K562 (cell line): ENCODE results near the gene WWP2. TPM values are rescaled to one million over a fixed set of nuclear protein-coding genes. Genes with fewer than 3 reads are reported as not detected.

ENCODE experiments used
- ATAC-seq: fragments of 200-7000 bp; cut with Tn5 transposase; 3 replicates; pipeline ENCODE4 v1.9.1; 2020; ENCODE audit warnings: moderate library complexity
- BruUV-seq: library from RNA; stranded (reverse); fragments of 400-500 nt; replicated peaks from 2 replicates; lab custom pipeline; 2021; lab: Mats Ljungman, UMichigan
- CTCF ChIA-PET: fragments of 300-600 bp; formaldehyde crosslinking; extraction: SDS; loops from one replicate; lab custom pipeline; 2021; ENCODE audit warnings: low intra/inter-chr PET ratio; lab: Yijun Ruan, JAX
- POLR2A ChIA-PET: fragments of 300-600, 350-650 bp; sonication (Branson Sonifier 250); formaldehyde crosslinking; extraction: SDS; loops from one replicate; lab custom pipeline; 2021; ENCODE audit warnings: antibody characterized with exemption, inconsistent platforms; lab: Yijun Ruan, JAX
- DNase-seq, 4 experiments: peaks; one replicate each; pipeline versions ENCODE4 v3.0.0 to v3.0.0-alpha.2; 2011 to 2018; ENCODE audit warnings: low spot score in 3 of 4, mixed read lengths in 3 of 4; ENCODE audit errors: extremely low read depth in 1 of 4
- FAIRE-seq: peaks from 2 replicates; lab custom pipeline; 2011; peaks lifted over from hg19 to GRCh38; lab: Jason Lieb, UNC
- H2AFZ ChIP-seq: 2 replicates; pipeline ENCODE4 v1.6.0; 2011; ENCODE audit warnings: low read depth, low read length, control low read depth, inconsistent platforms
- H3K27ac ChIP-seq: fragments of 200-600 bp; 3 replicates; pipeline ENCODE4 v1.8.0; 2011; ENCODE audit warnings: low read depth, mild to moderate bottlenecking, control low read depth, inconsistent platforms, low read length, moderate library complexity, mixed read lengths; ENCODE audit errors: extremely low read depth
- H3K27me3 ChIP-seq, 2 experiments: fragments of 300-600 bp in 1 of 2; 2 replicates in 1 of 2; 3 replicates in 1 of 2; pipeline versions ENCODE4 v1.6.0 to v1.8.0; 2011; ENCODE audit warnings: inconsistent platforms in 2 of 2, low read length in 2 of 2, mild to moderate bottlenecking in 1 of 2, mixed read lengths in 1 of 2, moderate library complexity in 1 of 2; ENCODE audit not compliant: control insufficient read depth in 2 of 2, insufficient read depth in 2 of 2
- H3K36me3 ChIP-seq: fragments of 300-600 bp; 3 replicates; pipeline ENCODE4 v1.8.0; 2011; ENCODE audit warnings: mild to moderate bottlenecking, low read length, inconsistent platforms; ENCODE audit not compliant: control insufficient read depth, insufficient read depth
- H3K4me1 ChIP-seq, 2 experiments: fragments of 200-600 bp in 1 of 2; replicated peaks in 1 of 2; 2 replicates in 1 of 2; 3 replicates in 1 of 2; pipeline versions ENCODE4 v1.5.1 to v1.8.0; 2011; ENCODE audit warnings: inconsistent platforms in 2 of 2, low read length in 2 of 2, mild to moderate bottlenecking in 1 of 2, mixed read lengths in 1 of 2, moderate library complexity in 1 of 2; ENCODE audit not compliant: control insufficient read depth in 2 of 2, insufficient read depth in 2 of 2
- H3K4me2 ChIP-seq: 2 replicates; pipeline ENCODE4 v1.6.1; 2011; ENCODE audit warnings: low read length, control low read depth, inconsistent platforms, mixed read lengths; ENCODE audit not compliant: insufficient read depth
- H3K4me3 ChIP-seq: fragments of 200-600 bp; sonication (generic), shearing (Covaris generic); 2 replicates; pipeline ENCODE4 v1.5.1; 2016; ENCODE audit warnings: control low read depth, inconsistent platforms
- H3K79me2 ChIP-seq: fragments of 200-600 bp; 3 replicates; pipeline ENCODE4 v1.8.0; 2011; ENCODE audit warnings: low read length, inconsistent platforms; ENCODE audit not compliant: control insufficient read depth, insufficient read depth
- H3K9ac ChIP-seq, 2 experiments: 2 replicates each; pipeline versions ENCODE4 v1.6.0 to v1.6.1; 2011; ENCODE audit warnings: low read depth in 2 of 2, low read length in 2 of 2, control low read depth in 1 of 2, inconsistent platforms in 1 of 2, mild to moderate bottlenecking in 1 of 2, mixed read lengths in 1 of 2; ENCODE audit not compliant: insufficient read depth in 1 of 2
- H3K9me1 ChIP-seq: one replicate; pipeline ENCODE4 v1.6.0; 2011; ENCODE audit warnings: inconsistent platforms, mild to moderate bottlenecking, low read length, moderate library complexity; ENCODE audit not compliant: control insufficient read depth, insufficient read depth
- H3K9me3 ChIP-seq: replicated peaks from 2 replicates; pipeline ENCODE4 v1.5.1; 2011; ENCODE audit warnings: low read depth, low read length, inconsistent platforms; ENCODE audit not compliant: control insufficient read depth, insufficient read depth
- H4K20me1 ChIP-seq: replicated peaks from 2 replicates; pipeline ENCODE4 v1.6.1; 2011; ENCODE audit warnings: low read length, inconsistent platforms, mixed read lengths; ENCODE audit not compliant: control insufficient read depth, insufficient read depth
- ERF ChIP-seq: fragments of 450-650 bp; formaldehyde crosslinking; IDR thresholded peaks from 2 replicates; pipeline ENCODE4 v1.4.0; 2020; ENCODE audit warnings: mild to moderate bottlenecking, mixed read lengths
- HNRNPLL ChIP-seq: fragments of 200-400 bp; formaldehyde crosslinking; IDR thresholded peaks from 2 replicates; pipeline ENCODE4 v1.6.1; 2017; ENCODE audit warnings: low read length, low read depth, mild to moderate bottlenecking; ENCODE audit not compliant: poor library complexity, severe bottlenecking
- KLF6 ChIP-seq: fragments of 250-450 bp; sonication (Bioruptor Pico); IDR thresholded peaks from 2 replicates; pipeline ENCODE4 v1.4.0; 2020; ENCODE audit warnings: mild to moderate bottlenecking, moderate library complexity, borderline replicate concordance
- MAFF ChIP-seq: IDR thresholded peaks from 2 replicates; pipeline ENCODE4 v1.6.1; 2012; ENCODE audit warnings: low read length, improper control_type of control experiment
- SIN3B ChIP-seq: fragments of 450-650 bp; IDR thresholded peaks from 2 replicates; pipeline ENCODE4 v1.6.1; 2017; ENCODE audit warnings: low read depth, mild to moderate bottlenecking, moderate library complexity
- SMARCC2 ChIP-seq: fragments of 450-650 bp; IDR thresholded peaks from 2 replicates; pipeline ENCODE4 v1.6.1; 2017; ENCODE audit warnings: antibody characterized with exemption, moderate library complexity, mild to moderate bottlenecking, low read depth
- SRSF7 ChIP-seq: fragments of 200-400 bp; formaldehyde crosslinking; optimal IDR thresholded peaks from 2 replicates; pipeline ENCODE3; 2017; ENCODE audit warnings: mild to moderate bottlenecking, low read depth, low read length
- ZNF316 ChIP-seq: fragments of 450-650 bp; IDR thresholded peaks from 2 replicates; pipeline ENCODE4 v1.6.1; 2016
- ZNF324 ChIP-seq: fragments of 250-450 bp; sonication (Bioruptor Pico); IDR thresholded peaks from 2 replicates; pipeline ENCODE4 v1.4.0; 2020; ENCODE audit warnings: mild to moderate bottlenecking
- WGBS: fragments of 100-300 bp; shearing (Covaris generic); methylation state at CpG from one replicate; pipeline ENCODE4 v1.1.6; 2016; ENCODE audit warnings: low coverage, mixed read lengths; ENCODE audit not compliant: insufficient coverage; ENCODE audit errors: missing lambda C conversion rate; 5-methylcytosine and 5-hydroxymethylcytosine counted together
- in situ Hi-C: fragments of 300-500 bp; cut with MboI; formaldehyde crosslinking; loops from 4 replicates; pipeline ENCODE4 v1.15.0; 2018; ENCODE audit warnings: inconsistent platforms, mixed read lengths
- intact Hi-C: fragments of 100-400 bp; cut with micrococcal nuclease; formaldehyde crosslinking; loops from 2 replicates; pipeline ENCODE4 v1.14.2; 2022
- polyA plus RNA-seq, 8 experiments: library from polyadenylated mRNA; depleted of rRNA in 4 of 8; stranded (reverse) in 5 of 8; unstranded in 3 of 8; fragments of >200 nt; fragmentation: Nextera tagmentation in 2 of 8; fragmentation: Illumina TruSeq in 1 of 8; extraction: Ambion mirVana in 2 of 8; extraction: Trizol in 1 of 8; gene quantifications; 2 replicates each; pipeline versions ENCODE4 v1.2.1 to v1.2.3, GENCODE V29; 2011 to 2014; ENCODE audit warnings: inconsistent platforms in 1 of 8, missing spikeins in 1 of 8
- total RNA-seq, 7 experiments: library from RNA; depleted of rRNA in 6 of 7; stranded (reverse); fragments of >200 nt in 6 of 7; fragmentation: Illumina TruSeq in 2 of 7; extraction: Trizol in 2 of 7; gene quantifications; 2 replicates each; pipeline versions ENCODE4 v1.2.1 to v1.2.3, GENCODE V29; 2011 to 2021; ENCODE audit warnings: low replicate concordance in 1 of 7
- TF ChIP-seq, protein P1 (sequence below): fragments of 250-450 bp; sonication (Bioruptor Pico); IDR thresholded peaks from 2 replicates; pipeline ENCODE4 v1.4.0; 2020; ENCODE audit warnings: mild to moderate bottlenecking, moderate library complexity
- TF ChIP-seq, protein P2 (sequence below): IDR thresholded peaks from 2 replicates; pipeline ENCODE4 v1.6.1; 2011; ENCODE audit not compliant: insufficient read length; ENCODE audit errors: extremely low read depth

Gene WWP2
- total and polyA plus RNA-seq, 9 of the 15 experiments (the other 6 are each of a cell fraction or from before 2014, with no cell fraction given) = 1.9 to 34.4 (median 14.6) TPM

DNA sequence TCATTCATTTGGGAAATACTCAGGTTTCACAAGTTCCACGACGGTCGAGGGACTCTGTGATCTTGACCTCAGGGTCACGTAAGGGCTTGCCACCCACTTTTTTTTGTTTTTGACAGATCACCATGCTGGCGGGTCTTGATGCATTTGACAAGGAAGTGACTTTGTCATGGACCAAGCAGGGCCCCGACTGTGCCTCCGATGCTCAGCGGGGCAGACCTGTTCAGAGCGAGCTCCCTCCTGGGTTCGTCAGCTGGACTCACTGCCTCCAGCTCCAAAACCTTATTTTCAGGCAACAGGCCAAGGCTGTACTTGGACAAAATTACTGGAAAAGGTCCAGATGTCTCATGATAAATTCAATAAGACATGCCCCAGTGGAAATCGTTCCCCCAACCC lies 180.0 kb downstream of the WWP2 start:
- no peak overlapping the region for H3K9ac ChIP-seq
- H3K27ac ChIP-seq = no peak overlapping the region
- 65% methylated on average over 11 of the region's 11 CpGs for WGBS
- no peak for ATAC-seq
- H3K4me2 ChIP-seq = no peak overlapping the region
- H3K27me3 ChIP-seq = no peaks in the 10 kb centered on the region
- H3K9me3 ChIP-seq = no peaks in the 10 kb centered on the region
- TF ChIP-seq ERF (CRISPR knock-in tag) (no peak), SRSF7 (no peak), ZNF316 (no peak), SMARCC2 (no peak), ZNF324 (no peak), HNRNPLL (no peak), KLF6 (CRISPR knock-in tag) (no peak), SIN3B (no peak), MAFF (no peak)
- TF ChIP-seq, protein P1, sequence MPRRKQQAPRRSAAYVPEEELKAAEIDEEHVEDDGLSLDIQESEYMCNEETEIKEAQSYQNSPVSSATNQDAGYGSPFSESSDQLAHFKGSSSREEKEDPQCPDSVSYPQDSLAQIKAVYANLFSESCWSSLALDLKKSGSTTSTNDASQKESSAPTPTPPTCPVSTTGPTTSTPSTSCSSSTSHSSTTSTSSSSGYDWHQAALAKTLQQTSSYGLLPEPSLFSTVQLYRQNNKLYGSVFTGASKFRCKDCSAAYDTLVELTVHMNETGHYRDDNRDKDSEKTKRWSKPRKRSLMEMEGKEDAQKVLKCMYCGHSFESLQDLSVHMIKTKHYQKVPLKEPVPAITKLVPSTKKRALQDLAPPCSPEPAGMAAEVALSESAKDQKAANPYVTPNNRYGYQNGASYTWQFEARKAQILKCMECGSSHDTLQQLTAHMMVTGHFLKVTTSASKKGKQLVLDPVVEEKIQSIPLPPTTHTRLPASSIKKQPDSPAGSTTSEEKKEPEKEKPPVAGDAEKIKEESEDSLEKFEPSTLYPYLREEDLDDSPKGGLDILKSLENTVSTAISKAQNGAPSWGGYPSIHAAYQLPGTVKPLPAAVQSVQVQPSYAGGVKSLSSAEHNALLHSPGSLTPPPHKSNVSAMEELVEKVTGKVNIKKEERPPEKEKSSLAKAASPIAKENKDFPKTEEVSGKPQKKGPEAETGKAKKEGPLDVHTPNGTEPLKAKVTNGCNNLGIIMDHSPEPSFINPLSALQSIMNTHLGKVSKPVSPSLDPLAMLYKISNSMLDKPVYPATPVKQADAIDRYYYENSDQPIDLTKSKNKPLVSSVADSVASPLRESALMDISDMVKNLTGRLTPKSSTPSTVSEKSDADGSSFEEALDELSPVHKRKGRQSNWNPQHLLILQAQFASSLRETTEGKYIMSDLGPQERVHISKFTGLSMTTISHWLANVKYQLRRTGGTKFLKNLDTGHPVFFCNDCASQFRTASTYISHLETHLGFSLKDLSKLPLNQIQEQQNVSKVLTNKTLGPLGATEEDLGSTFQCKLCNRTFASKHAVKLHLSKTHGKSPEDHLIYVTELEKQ (CRISPR knock-in tag) = no peak
- TF ChIP-seq, protein P2, sequence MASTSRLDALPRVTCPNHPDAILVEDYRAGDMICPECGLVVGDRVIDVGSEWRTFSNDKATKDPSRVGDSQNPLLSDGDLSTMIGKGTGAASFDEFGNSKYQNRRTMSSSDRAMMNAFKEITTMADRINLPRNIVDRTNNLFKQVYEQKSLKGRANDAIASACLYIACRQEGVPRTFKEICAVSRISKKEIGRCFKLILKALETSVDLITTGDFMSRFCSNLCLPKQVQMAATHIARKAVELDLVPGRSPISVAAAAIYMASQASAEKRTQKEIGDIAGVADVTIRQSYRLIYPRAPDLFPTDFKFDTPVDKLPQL = no peak
- H3K4me3 ChIP-seq = no peak overlapping the region
- FAIRE-seq = no peak
- CTCF ChIA-PET = no interaction called here
- POLR2A ChIA-PET = interaction anchor here (0.6 kb wide), 1 partner anchor 21 kb away, joined by 3 read pairs; no protein-coding TSS in a partner anchor
- H3K9me1 ChIP-seq = no peaks in the 10 kb centered on the region
- no peak overlapping the region for H2AFZ ChIP-seq
- peaks cover 15% of the 10 kb centered on the region; the same call in 1 of the 3 replicates for H3K36me3 ChIP-seq
- no peak for DNase-seq
- no peaks in the 10 kb centered on the region for H3K79me2 ChIP-seq
- no peaks in the 10 kb centered on the region for H4K20me1 ChIP-seq
- no peaks in the 10 kb centered on the region for H3K4me1 ChIP-seq
- intact Hi-C loops = no loop called here
- no TSS peak for BruUV-seq
- in situ Hi-C loops = loop anchor here (10.0 kb wide), 1 partner anchor 223 kb away; no protein-coding TSS in a partner anchor
